GM18519 (cell line): ENCODE data around the gene TRMT10C.

Source experiments
- ATAC-seq: cut with Tn5 transposase; IDR thresholded peaks from one replicate; pipeline ENCODE4 v1.9.1; 2021; ENCODE audit warnings: mild to moderate bottlenecking, moderate library complexity; ENCODE audit not compliant: unreplicated experiment, low FRiP score

The TRMT10C gene

DNA sequence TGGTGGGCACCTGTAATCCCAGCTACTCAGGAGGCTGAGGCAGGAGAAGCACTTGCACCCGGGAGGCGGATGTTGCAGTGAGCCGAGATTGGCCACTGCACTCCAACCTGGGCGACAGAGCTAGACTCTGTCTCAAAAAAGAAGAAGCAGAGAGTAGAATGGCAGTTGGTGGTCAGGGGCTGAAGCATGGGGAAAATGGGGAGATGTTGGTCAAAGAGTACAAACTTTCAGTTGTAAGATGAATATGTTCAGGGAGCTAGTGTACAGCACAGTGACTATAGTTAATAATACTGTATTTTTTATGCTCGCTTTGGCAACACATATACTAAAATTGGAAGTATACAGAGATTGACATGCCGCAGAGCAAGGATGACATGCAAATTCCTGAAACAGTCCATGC is 53.9 kb downstream of the TRMT10C start:
- ATAC-seq = no peak
